COLO829 (cell line): Measurements from ENCODE around the gene M1AP.

ENCODE experiments used
- DNase-seq: peaks from one replicate; pipeline ENCODE4 v3.0.0; 2012; ENCODE audit warnings: low spot score

The M1AP gene

DNA sequence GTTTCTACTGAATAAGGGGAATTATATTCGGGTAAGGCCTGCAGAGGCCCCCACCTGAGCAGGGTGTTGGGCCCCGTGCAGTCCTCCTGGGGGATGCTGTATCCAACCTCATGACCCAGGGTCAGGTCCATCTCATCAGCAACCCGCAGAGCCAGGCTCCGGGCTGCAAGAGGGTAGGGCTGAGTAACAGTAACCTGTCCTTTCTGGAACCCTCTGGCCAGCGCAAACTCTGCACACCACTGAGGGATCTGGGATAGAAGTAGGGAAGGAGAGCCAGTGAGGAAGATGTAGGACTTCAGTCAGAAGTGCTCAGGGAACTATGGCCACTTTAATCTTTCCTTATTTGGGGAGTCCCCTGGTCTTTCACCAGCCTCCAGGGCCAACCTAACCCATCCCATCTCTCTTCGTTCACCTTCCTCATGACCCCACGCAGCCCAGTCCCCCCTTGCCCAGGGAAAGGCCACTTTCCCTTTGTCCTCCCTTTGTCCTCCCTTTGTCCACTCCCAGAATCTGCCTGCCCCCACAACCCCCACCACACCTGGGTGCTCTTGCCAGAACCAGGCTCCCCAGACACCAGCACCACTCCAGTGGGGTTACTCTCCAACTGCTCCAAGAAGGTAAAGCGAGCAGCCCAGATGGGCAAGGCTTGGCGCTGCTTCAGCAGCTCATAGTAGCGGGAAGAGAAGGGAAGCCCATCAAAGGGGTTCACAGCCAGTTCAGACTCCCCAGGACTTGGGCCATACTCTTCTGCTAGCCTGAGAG, 123.0 kb downstream of the M1AP start:
- no peak for DNase-seq

DNA sequence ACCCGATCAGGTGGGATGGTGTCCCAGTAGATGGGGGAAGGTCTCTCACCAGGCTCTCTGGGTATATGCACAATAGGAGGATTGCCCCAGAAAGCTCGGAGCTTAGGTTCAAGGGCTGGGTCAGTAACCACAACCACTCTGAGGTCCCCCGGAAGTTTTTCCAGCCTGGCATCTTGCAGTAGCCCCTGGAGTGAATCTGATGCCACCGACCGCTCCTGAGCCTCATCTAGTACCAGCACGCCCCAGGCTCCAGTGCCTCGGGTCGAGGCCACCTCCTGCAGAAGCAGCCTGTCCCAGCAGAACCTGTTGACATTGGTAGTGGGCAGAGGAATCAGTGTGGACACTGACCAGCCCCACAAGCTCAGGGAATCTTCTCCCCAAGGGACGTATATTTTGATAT, 124.1 kb downstream of the M1AP start:
- no peak for DNase-seq

DNA sequence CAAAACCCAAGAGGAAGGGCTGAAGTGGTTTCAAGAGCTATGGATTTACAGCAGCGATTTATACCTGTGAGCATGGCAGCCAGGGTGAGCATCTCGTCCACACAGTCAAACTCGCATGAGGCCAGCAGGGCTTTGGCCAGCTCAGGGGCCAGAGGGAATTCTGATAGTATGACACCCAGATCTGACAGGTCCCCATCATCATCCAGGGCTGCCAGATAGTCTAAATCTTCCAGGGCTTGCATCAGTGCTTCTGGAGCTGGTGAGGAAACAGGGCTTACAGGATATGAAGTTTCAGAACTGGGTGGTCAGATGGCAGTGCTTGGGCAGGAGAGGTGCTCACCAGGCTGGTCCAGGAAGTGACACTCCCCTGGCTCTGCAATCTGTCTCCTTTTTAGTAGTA, 125.6 kb downstream of the M1AP start:
- no peak for DNase-seq

DNA sequence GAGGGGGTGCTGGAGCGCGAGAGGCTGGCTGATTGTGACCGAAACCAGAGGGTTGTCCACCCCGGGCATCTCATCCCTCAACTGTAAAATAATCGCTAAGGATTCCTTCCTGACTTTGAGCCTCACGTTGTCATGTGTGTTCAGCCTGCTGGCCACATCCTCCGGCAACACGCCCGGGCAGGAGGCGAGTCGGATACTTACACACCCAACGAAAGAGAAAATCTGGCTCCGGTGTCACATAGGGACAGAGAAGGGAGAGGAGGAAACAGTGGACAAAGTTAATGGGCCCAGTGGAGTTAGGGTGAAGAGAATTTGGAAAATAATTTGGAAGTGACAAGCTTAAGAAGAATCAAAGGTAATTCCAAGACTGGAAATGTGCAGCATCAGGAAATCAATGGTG, 131.5 kb downstream of the M1AP start:
- DNase-seq = no peak

DNA sequence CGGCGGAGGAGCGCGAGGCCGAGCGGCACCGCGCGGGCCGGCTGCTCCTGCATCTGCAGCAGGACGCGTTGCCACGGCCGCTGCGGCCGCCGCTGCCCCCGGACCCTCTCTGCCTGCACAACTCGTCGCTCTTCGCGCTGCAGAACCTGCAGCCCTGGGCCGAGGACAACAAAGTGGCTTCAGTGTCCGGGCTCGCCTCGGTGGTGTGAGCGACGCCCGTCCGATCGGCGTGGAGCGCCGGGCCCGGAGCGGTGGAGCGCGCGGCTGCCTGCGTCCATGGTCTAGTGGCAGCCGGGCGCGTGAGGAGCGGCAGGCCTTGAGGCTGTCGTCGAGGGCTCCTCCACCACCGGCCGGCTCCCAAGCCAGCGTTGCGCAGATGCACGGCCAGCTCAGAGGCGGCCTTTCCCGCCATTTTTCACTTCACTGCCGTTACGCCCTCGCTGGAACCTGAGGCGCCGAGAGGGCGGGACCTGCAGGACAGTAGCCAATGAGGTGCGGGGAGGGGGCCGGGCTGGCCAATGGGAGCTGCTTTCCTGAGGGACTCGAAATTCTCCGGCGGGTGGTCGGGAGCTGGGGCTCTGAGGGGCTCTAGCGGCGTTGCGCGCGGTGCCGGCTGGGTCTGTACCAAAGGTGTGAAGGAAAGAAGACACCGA, 132.0 kb downstream of the M1AP start:
- no peak for DNase-seq

DNA sequence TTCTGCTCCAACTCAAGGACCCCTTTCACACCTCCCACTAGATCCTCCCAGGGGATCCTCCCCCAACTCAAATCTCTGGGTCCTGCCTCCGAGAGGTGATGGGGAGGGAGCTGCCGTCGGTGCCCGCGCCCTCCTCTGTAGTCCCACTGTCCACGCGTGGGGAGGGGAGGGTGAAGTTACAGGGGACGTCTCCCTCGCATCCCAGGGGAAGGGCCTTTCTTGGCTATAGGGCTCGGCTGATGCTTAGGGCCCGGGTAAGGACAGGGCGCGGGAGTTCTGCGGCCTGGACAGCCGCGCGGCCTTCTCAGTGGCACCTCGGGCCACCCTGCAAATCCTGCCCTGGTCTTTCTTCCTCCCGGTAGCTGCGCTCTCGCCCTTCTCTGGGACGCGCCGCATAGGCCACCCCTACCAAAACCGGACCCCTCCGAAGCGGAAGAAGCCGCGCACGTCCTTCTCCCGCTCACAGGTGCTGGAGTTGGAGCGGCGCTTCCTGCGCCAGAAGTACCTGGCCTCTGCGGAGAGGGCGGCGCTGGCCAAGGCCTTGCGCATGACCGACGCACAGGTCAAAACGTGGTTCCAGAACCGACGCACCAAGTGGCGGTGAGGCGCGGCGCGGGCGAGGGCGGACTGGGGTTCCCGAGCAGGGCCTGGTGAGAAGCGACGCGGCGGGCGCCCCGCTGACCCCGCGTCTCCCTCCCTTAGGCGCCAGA, 132.7 kb downstream of the M1AP start:
- no peak for DNase-seq

DNA sequence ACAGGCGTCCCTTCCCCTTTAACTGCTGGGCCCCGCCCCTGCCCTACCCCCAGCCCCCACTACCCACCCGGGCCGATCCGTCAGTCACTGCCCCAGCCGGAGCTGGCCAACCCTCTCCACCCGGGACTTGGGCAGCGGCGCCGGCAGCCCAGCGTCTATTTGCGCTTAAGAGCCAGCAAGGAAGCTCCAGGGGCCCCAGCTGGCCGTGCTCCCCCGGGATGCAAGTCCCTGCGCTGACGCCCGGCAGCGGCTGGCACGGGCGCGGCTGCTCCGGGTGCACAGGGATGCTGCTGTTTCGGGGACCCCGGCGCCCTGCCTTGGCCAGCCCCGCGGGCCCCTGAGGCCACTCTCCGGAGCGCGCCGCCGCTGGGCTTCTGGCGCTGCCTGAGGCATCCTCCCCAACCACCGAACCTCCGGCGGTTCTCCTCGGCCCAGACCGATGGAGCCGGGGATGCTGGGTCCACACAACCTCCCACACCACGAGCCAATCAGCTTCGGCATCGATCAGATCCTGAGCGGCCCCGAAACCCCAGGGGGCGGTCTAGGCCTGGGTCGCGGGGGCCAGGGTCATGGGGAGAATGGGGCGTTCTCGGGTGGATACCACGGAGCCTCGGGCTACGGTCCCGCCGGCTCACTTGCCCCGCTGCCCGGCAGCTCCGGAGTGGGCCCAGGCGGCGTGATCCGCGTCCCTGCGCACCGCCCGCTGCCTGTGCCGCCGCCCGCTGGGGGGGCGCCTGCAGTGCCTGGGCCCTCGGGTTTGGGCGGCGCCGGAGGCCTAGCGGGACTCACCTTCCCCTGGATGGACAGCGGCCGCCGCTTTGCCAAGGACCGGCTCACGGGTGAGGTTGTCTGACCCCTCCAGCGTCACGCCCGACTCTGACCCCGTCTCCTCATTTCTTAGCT, 133.5 kb downstream of the M1AP start, which contains the start of gene TLX2:
TSS of gene TLX2 (plus strand) at position 83 of the 903 bp plus-strand sequence. CDS start at position 440, 357 bp downstream.
- DNase-seq = no peak

DNA sequence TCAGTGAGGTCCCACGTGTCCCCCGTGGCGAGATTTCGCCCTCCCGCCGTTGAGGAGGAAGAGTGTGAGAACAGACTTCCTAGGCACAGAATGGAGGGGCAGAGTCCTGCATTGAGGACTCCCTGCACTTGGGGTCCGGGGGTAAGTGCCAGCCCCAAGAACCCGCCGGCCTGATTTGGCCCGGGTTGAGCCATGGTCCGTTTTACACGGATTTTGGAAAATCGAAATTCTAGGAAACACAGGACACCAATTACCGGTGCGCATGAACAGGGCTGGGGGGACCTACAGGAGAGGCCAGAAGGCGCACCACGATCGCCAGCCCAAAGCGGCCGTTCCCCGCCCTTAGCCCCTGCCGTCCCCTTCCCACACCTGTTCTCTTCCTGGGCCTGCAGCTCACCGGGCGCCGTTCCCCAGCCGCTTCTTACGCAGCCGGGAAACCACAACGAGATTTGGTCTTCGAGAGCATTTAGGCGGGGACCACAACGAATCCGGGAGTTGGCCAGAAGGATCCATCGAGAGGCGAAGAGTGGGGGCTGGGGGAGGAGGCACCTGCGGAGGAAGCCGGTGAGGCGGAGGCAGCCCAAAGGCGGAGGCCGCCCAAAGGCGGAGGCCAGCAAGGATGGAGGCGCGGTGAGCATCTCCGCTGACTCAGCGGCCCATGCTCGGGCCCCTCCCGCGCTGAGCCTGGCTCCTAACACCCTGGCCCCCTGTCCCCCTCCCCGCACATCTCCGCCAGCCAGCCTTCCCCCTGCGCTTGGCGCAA, 134.3 kb downstream of the M1AP start:
- DNase-seq = no peak

DNA sequence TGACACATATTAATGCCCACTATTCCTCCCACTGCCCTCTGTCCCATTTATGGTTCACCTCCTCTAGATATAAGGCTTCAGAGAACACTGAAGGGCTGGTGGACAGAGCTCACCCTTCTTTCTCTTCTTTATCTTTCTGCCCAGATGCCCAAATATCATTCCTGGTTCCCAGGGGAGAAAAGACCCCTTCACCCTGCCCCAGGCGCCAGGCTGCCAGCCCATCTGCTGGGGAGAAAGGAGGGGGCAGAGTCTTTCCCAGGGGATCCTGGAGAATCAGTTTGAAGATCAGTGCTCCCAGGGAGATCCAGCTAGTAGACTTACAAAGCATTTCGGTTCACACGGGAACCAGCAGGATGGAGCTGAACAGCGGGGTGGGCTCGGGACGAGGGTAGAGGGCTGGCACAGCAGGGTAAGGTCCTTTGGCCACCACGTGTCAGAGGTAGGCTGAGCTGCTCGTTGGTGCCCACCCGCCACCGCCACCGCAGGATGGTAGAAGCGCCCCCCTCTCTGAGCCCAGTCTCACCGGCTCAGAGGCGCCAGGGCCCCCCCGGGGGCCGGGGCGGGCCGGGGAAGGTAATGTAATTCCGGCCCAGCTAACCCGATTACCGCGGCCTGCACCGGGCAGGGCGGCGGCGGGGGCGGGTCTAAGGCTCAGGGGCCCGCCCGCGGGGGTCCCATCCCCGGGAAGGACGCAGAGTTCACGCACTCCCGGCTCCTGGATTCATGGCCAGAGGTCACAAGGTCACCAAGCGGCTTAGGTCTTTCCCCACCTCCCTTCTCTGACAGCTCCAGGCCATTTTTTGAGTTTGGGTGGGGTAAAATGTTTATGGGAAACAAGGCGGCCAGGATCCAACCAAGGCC, 135.2 kb downstream of the M1AP start:
- no peak for DNase-seq

DNA sequence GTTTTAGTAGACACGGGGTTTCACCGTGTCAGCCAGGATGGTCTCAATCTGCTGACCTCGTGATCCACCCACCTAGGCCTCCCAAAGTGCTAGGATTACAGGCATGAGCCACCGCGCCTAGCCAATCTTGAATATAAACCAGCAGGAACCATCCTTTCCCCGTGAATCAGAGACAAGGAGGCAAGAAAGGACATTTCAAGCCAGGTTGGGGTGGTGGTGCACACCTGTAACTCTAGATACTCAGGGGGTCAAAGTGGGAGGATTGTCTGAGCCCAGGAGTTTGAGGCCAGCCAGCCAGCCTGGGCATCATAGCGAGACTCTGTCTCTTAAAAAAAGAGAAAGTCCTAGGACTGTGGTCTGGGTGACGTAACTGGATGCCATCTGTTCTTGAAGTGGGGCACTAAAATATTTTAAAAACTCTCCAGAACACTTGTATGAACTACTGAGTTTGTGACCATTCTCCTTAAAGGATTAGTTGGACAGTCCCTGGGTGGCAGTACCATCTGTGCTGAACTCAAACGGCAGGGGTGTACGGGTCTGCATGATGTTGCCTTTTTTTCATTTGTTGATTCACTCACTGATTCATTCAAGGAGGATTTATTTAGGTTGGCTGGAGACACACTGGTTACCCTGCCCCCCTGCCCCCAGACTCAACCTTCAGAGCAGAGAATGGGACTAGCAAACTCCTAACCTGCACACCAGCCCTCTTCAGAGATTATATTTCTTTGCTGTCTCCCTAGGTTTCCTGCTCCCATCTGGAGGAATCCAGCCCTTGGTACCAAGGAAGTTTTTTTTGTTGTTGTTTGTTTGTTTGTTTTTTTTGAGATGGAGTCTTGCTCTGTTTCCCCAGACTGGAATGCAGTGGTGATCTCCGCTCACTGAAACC, 136.8 kb downstream of the M1AP start:
- DNase-seq = no peak

DNA sequence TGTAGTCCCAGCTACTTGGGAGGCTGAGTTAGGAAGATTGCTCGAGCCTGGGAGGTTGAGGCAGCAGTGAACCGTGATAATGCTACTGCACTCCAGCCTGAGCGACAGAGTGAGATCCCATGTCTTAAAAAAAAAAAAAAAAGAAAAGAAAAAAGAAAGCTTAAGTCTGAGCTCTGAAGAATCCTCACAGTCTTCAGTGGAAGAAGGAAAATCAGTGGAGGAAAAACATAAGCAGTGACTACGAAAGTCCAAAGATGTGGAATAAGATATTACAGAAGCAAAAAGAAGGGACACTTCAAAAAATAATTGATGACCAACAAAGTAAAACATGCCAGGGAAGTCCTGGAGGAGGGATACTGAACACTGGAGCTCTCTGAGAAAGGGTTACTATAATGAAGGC, 137.9 kb downstream of the M1AP start:
- no peak for DNase-seq

DNA sequence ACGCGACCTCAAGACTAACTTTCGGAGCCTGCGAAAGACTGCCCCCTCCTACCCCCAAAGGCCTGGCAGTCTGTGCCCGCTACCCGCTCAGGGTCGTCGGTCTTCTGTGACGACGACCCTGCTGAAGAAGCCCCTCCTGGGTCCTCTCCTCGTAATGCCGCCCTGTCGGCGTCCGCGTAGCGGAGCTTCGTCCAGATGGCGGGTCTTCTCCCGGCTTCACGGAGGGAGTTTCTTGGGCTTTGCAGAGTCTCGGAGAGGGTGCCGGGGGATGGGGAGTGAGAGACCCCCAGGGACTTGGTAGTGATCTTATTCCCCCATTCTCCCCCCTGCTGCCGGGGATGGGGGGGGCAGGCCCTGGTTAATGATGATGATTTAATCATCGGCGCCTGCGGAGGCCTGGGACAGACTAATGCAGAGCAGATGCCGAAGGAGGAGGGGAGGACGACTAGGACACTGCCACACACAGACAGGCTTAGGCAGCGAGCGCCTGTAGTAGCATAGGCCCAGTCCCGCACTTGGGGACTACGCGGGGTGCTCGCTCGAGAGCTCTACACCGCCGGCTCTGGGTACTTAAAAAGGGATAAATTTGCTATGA, 140.1 kb downstream of the M1AP start:
- DNase-seq = no peak
